ENCODE data around the gene ITPKC.

- TF ChIP-seq, protein P1, sequence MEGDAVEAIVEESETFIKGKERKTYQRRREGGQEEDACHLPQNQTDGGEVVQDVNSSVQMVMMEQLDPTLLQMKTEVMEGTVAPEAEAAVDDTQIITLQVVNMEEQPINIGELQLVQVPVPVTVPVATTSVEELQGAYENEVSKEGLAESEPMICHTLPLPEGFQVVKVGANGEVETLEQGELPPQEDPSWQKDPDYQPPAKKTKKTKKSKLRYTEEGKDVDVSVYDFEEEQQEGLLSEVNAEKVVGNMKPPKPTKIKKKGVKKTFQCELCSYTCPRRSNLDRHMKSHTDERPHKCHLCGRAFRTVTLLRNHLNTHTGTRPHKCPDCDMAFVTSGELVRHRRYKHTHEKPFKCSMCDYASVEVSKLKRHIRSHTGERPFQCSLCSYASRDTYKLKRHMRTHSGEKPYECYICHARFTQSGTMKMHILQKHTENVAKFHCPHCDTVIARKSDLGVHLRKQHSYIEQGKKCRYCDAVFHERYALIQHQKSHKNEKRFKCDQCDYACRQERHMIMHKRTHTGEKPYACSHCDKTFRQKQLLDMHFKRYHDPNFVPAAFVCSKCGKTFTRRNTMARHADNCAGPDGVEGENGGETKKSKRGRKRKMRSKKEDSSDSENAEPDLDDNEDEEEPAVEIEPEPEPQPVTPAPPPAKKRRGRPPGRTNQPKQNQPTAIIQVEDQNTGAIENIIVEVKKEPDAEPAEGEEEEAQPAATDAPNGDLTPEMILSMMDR (conservative IDR thresholded peaks at IDR 0.05; ENCODE audit: low read depth in 2 of 2), result no peak
- TF ChIP-seq EZH2 (IDR thresholded peaks at IDR 0.05; ENCODE audit: low read depth, unreplicated experiment) (no peak), EZH2phosphoT487 (IDR thresholded peaks at IDR 0.05; ENCODE audit: unreplicated experiment) (no peak), JUNB (IDR thresholded peaks at IDR 0.05; ENCODE audit: unreplicated experiment) (no peak), POLR2AphosphoS5 (IDR thresholded peaks at IDR 0.05; ENCODE audit: low read depth) (no peak), CREB1 (CRISPR knock-in tag; IDR thresholded peaks at IDR 0.05; ENCODE audit: low read depth) (no peak), ZNF114 (CRISPR knock-in tag; IDR thresholded peaks at IDR 0.05) (no peak), STAT1 (IDR thresholded peaks at IDR 0.05; ENCODE audit: unreplicated experiment) (no peak), NANOG (IDR thresholded peaks at IDR 0.05; ENCODE audit: borderline replicate concordance) (no peak)
- TF ChIP-seq, protein P2, sequence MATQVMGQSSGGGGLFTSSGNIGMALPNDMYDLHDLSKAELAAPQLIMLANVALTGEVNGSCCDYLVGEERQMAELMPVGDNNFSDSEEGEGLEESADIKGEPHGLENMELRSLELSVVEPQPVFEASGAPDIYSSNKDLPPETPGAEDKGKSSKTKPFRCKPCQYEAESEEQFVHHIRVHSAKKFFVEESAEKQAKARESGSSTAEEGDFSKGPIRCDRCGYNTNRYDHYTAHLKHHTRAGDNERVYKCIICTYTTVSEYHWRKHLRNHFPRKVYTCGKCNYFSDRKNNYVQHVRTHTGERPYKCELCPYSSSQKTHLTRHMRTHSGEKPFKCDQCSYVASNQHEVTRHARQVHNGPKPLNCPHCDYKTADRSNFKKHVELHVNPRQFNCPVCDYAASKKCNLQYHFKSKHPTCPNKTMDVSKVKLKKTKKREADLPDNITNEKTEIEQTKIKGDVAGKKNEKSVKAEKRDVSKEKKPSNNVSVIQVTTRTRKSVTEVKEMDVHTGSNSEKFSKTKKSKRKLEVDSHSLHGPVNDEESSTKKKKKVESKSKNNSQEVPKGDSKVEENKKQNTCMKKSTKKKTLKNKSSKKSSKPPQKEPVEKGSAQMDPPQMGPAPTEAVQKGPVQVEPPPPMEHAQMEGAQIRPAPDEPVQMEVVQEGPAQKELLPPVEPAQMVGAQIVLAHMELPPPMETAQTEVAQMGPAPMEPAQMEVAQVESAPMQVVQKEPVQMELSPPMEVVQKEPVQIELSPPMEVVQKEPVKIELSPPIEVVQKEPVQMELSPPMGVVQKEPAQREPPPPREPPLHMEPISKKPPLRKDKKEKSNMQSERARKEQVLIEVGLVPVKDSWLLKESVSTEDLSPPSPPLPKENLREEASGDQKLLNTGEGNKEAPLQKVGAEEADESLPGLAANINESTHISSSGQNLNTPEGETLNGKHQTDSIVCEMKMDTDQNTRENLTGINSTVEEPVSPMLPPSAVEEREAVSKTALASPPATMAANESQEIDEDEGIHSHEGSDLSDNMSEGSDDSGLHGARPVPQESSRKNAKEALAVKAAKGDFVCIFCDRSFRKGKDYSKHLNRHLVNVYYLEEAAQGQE (IDR thresholded peaks at IDR 0.05; ENCODE audit: unreplicated experiment), result no peak
These were observed 44.2 kb upstream of the ITPKC start for GRCh38 chr19:40672573-40673299.

All from GM23338 (cell line).